ENCODE data around the gene TXNDC11. TPM values are rescaled to one million over a fixed set of nuclear protein-coding genes. Genes with fewer than 3 reads are reported as not detected.
A peak's percentile ranks its signal among the peaks of the same experiment; 100 is the strongest.

The TXNDC11 gene
- total RNA-seq, 1 donor from 2014 or later, result 99.2 TPM

DNA sequence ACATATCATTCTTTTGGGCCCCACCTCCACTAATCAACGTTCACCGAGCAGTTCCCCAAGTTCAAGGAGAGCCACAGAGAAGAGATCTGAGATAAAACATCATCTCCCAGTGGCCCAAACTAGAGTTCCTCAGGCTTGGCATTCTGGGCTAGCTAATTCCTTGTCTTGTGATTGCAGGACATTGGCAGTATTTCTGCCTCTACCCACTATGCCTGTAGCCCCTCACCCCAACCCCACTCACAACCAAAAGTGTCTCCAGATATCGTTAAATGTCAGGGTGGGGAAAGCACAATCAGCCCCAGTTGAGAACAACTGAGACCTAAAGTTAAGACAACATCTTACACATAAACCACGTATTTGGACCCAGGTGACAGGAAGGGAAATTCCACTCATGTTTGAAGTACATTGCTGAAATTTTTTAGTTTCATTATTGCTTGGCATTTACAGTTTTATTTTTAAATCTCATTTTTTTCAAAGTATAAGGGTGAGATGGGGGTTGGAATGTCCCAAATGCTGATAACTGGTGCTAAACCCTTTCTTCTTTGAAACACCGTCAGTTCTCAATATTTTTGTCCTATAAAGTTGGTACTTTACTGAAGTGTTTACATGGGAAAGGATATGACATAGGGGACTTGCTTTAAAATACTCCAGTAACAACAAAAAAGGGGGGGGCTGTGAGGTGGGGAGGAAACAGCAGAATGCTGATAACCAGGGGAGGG lies 40.8 kb upstream of the TXNDC11 start:
- Histone ChIP-seq H3K4me1 (peaks cover 70% of the 10 kb centered on the region), H3K4me3 (peak overlapping the region; percentile 30), H3K27me3 (no peaks in the 10 kb centered on the region), H3K36me3 (peaks cover 26% of the 10 kb centered on the region), H3K27ac (peak overlapping the region; percentile 78), H3K9me3 (no peaks in the 10 kb centered on the region)
- TF ChIP-seq, protein P1, sequence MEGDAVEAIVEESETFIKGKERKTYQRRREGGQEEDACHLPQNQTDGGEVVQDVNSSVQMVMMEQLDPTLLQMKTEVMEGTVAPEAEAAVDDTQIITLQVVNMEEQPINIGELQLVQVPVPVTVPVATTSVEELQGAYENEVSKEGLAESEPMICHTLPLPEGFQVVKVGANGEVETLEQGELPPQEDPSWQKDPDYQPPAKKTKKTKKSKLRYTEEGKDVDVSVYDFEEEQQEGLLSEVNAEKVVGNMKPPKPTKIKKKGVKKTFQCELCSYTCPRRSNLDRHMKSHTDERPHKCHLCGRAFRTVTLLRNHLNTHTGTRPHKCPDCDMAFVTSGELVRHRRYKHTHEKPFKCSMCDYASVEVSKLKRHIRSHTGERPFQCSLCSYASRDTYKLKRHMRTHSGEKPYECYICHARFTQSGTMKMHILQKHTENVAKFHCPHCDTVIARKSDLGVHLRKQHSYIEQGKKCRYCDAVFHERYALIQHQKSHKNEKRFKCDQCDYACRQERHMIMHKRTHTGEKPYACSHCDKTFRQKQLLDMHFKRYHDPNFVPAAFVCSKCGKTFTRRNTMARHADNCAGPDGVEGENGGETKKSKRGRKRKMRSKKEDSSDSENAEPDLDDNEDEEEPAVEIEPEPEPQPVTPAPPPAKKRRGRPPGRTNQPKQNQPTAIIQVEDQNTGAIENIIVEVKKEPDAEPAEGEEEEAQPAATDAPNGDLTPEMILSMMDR (IDR thresholded peaks at IDR 0.05), result no peak
- intact Hi-C loops (cut with DNase I), result no loop called here
- peak; percentile 62 for ATAC-seq
- DNase-seq, result no peak

DNA sequence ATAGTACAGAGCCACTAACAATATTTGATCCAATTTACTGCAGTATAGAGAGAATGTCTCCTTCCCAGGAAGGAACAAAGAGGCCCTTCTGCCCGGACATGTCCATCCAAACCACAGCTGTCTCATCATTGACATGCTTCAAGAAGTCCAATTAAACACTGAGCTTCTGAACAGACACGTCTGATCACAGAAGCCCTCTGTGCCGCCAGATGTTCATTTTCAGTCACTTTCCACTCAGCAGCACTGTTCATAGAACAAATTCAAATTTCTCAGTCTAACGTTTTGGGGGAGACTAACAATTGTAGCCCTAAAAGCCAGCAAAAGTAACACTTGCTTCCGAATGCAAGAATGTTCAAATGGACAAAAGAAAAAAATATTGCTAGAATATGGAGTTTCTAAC lies 39.1 kb upstream of the TXNDC11 start:
- H3K27me3 ChIP-seq, result no peaks in the 10 kb centered on the region
- ATAC-seq (no peak), DNase-seq (no peak)
- H3K4me1 ChIP-seq, result peaks cover 60% of the 10 kb centered on the region
- intact Hi-C loops (cut with DNase I), result no loop called here
- H3K4me3 ChIP-seq, result no peak overlapping the region
- H3K36me3 ChIP-seq, result peaks cover 43% of the 10 kb centered on the region
- no peaks in the 10 kb centered on the region for H3K9me3 ChIP-seq
- TF ChIP-seq, protein P1 (IDR thresholded peaks at IDR 0.05), result no peak
- H3K27ac ChIP-seq, result peak overlapping the region; percentile 78

DNA sequence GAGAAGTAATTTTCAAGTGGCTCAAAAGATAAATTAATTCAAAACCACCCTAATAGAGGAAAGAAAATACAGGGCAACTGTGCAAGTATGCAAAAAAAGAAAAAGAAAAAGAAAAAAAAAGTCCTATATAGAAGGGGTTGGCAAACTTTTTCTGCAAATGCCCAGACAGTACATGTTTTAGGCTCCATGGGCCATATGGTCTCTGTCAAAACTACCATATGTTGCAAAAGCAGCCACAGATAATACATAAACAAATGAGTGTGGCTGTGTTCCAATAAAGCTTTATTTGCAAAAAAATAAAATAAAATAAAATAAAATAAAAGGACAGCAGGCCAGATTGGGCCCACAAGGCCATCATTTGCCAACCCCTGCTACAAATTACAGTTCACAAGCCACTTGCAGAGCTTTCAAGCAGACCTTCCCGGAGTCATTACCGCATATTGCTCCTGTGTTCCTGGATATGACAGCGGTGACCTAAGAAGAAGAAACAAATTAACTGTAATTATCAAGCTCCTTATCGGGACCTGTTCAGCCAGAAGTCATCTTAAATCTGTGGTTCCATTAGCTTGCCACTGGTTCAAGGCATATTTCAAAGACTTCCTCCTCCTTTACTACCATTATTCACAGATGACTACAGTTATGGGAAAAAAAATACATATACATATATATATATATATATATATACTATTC lies 38.5 kb upstream of the TXNDC11 start:
- Histone ChIP-seq H3K4me3 (no peak overlapping the region), H3K27ac (peak overlapping the region; percentile 78), H3K36me3 (peaks cover 50% of the 10 kb centered on the region), H3K27me3 (no peaks in the 10 kb centered on the region), H3K4me1 (peaks cover 53% of the 10 kb centered on the region), H3K9me3 (no peaks in the 10 kb centered on the region)
- intact Hi-C loops (cut with DNase I), result no loop called here
- ATAC-seq, result no peak
- DNase-seq, result no peak
- TF ChIP-seq, protein P1 (IDR thresholded peaks at IDR 0.05), result no peak

DNA sequence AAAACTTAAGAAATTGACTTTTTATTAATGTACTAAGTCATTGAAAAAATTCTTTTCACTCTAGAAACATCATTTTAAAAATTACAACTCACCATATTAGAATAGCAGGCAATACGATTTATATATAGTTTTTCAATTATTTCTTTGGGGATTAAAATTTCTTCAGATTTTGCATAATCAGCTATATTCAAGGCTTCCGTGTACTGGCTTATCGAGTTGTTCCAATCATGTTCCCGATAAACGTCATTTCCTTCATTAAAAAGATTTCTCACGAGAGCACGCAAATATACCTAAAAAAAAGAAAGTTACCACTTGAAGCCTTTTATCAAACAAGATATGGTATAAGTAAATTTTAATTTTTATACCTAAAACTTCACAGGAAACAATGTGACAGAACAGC lies 36.4 kb upstream of the TXNDC11 start:
- H3K27me3 ChIP-seq, result no peaks in the 10 kb centered on the region
- no peak overlapping the region for H3K4me3 ChIP-seq
- ATAC-seq (no peak), DNase-seq (no peak)
- intact Hi-C loops (cut with DNase I), result no loop called here
- TF ChIP-seq, protein P1 (IDR thresholded peaks at IDR 0.05), result no peak
- H3K4me1 ChIP-seq, result peaks cover 36% of the 10 kb centered on the region
- no peaks in the 10 kb centered on the region for H3K9me3 ChIP-seq
- H3K36me3 ChIP-seq, result peaks cover 70% of the 10 kb centered on the region
- no peak overlapping the region for H3K27ac ChIP-seq

DNA sequence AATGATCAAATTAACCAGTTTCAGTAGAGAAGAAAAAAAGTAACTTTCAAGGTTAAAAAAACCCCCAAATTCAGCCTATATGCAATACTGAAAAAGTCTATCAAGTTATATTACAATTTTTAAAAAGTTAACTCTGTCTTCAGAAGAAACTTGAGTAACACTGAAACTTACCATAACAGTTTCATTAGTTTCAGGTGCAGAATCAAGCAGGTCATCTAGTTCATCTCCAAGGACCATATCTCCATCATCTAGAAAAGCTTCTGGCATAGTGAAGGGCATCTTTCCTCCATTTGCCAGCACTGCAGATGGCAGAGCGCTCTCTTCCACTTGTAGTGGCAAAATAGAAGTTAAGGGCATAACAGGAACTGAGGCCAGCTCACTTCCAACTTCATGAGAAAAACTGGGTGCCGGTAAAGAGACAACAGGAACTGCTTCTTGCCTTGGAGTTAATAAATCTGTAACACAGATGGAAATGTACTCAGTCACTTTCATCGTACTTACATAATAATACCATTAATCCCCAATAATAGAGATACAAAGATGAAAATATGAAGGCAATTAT lies 31.5 kb upstream of the TXNDC11 start:
- Histone ChIP-seq H3K27ac (no peak overlapping the region), H3K36me3 (peaks cover 98% of the 10 kb centered on the region), H3K4me3 (no peak overlapping the region), H3K4me1 (no peaks in the 10 kb centered on the region), H3K27me3 (no peaks in the 10 kb centered on the region), H3K9me3 (no peaks in the 10 kb centered on the region)
- TF ChIP-seq, protein P1 (IDR thresholded peaks at IDR 0.05), result no peak
- intact Hi-C loops (cut with DNase I), result no loop called here
- DNase-seq (no peak), ATAC-seq (no peak)

Data from upper lobe of right lung (tissue), 1 donor.